Measurements from ENCODE around the gene CBX1. TPM values are rescaled to one million over a fixed set of nuclear protein-coding genes. Genes with fewer than 3 reads are reported as not detected.
"Not testable (repeated sequence)": the region's sequence is repeated elsewhere in the genome, so short reads cannot be mapped to it uniquely, and the experiment has no call there.

CBX1 gene
- total RNA-seq, 1 donor from 2014 or later: 69.3 TPM

DNA sequence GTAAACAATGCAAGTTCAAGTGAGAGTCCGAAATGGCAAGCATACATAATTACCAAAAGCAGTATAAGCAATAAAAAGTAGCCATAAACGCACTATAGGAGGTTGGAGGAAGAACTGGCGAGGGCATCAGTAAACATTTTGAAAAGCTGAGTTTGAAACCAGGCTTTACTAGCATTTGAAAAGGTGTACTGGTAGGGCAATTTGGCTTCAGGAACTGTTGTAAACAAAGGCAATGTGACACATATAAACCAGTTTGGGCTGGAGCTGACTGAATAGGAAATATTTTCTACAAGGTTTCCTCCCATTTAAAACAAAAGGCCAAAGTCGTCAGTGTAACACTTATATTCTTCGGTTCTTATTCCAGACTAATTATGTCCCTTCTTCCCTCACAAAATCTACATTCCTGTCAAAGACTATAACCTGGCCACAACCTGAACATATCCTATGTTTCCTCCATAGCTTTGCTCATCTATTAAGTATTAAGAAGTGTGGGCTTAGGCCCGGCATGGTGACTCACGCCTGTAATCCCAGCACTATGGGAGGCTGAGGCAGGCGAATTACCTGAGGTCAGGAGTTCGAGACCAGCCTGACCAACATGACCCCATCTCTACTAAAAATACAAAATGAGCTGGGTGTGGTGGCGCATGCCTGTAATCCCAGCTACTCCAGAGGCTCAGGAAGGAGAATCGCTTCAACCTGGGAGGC is 7.8 kb downstream of the CBX1 start:
- H3K4me1 ChIP-seq (ENCODE audit: insufficient read depth, low read length): no peaks in the 10 kb centered on the region
- peaks cover 97% of the 10 kb centered on the region for H3K79me2 ChIP-seq (ENCODE audit: insufficient read depth, low read length)
- no peaks in the 10 kb centered on the region for H3K27me3 ChIP-seq (ENCODE audit: insufficient read depth, low read length)
- H3K9me3 Mint-ChIP-seq (ENCODE audit: unreplicated experiment): no peaks in the 10 kb centered on the region
- H3K27ac ChIP-seq (ENCODE audit: low read depth, low read length): no peak overlapping the region
- peaks cover 7% of the 10 kb centered on the region for H3K36me3 ChIP-seq (ENCODE audit: insufficient read depth, low read length)
- no peak overlapping the region for H3K4me3 ChIP-seq (ENCODE audit: insufficient read depth, low read depth, low read length)
- H3K9ac ChIP-seq (ENCODE audit: low read length): no peak overlapping the region
- peaks cover 2% of the 10 kb centered on the region for H3K4me1 Mint-ChIP-seq (ENCODE audit: low read depth, unreplicated experiment)
- no peak overlapping the region for H2AFZ ChIP-seq (ENCODE audit: low read depth, low read length)
- no peak for FAIRE-seq
- H3K36me3 Mint-ChIP-seq (ENCODE audit: low read depth, unreplicated experiment): peaks cover 3% of the 10 kb centered on the region
- H4K20me1 ChIP-seq (ENCODE audit: insufficient read depth, low read length): peaks cover 80% of the 10 kb centered on the region
- H3K27me3 Mint-ChIP-seq (ENCODE audit: low read depth, unreplicated experiment): no peaks in the 10 kb centered on the region
- H3K4me3 Mint-ChIP-seq (ENCODE audit: unreplicated experiment): no peak overlapping the region
- no peaks in the 10 kb centered on the region for H3K9me3 ChIP-seq (ENCODE audit: insufficient read depth, low read depth, low read length)
- H3K27ac Mint-ChIP-seq (ENCODE audit: unreplicated experiment): no peak overlapping the region
- no peak for TF ChIP-seq EZH2 (IDR thresholded peaks at IDR 0.05; ENCODE audit: insufficient read depth, low read length)
- TF ChIP-seq, protein P1, sequence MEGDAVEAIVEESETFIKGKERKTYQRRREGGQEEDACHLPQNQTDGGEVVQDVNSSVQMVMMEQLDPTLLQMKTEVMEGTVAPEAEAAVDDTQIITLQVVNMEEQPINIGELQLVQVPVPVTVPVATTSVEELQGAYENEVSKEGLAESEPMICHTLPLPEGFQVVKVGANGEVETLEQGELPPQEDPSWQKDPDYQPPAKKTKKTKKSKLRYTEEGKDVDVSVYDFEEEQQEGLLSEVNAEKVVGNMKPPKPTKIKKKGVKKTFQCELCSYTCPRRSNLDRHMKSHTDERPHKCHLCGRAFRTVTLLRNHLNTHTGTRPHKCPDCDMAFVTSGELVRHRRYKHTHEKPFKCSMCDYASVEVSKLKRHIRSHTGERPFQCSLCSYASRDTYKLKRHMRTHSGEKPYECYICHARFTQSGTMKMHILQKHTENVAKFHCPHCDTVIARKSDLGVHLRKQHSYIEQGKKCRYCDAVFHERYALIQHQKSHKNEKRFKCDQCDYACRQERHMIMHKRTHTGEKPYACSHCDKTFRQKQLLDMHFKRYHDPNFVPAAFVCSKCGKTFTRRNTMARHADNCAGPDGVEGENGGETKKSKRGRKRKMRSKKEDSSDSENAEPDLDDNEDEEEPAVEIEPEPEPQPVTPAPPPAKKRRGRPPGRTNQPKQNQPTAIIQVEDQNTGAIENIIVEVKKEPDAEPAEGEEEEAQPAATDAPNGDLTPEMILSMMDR (IDR thresholded peaks at IDR 0.05; ENCODE audit: insufficient read depth, low read depth, low read length): no peak
- no peak for DNase-seq (ENCODE audit: low read depth)
- no peak overlapping the region for H3K4me2 ChIP-seq (ENCODE audit: low read length)

DNA sequence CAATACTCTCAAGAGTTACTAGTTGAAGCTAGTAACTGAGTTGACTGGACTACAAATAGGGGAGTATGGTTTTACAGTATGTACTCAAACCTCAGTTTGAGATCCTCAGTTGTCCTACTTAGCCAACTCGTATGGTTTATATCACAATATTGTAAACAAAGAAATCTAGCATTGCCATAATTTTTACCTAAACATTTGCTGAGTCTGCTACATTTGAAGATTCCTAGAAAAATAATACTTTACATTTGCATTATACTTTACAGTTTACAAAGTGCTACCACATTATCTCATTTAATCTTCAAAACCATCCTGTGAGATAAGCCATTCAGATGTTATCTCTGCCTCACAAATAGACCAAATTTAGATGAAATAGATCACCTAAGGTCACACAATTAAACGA is 16.3 kb downstream of the CBX1 start:
- H3K27me3 Mint-ChIP-seq (ENCODE audit: low read depth, unreplicated experiment): no peaks in the 10 kb centered on the region
- H3K4me3 ChIP-seq (ENCODE audit: insufficient read depth, low read depth, low read length): no peak overlapping the region
- FAIRE-seq: no peak
- H3K27ac Mint-ChIP-seq (ENCODE audit: unreplicated experiment): no peak overlapping the region
- no peak overlapping the region for H3K4me2 ChIP-seq (ENCODE audit: low read length)
- TF ChIP-seq, protein P1 (IDR thresholded peaks at IDR 0.05; ENCODE audit: insufficient read depth, low read depth, low read length): no peak
- no peak for TF ChIP-seq EZH2 (IDR thresholded peaks at IDR 0.05; ENCODE audit: insufficient read depth, low read length)
- H3K79me2 ChIP-seq (ENCODE audit: insufficient read depth, low read length): peaks cover 89% of the 10 kb centered on the region
- no peaks in the 10 kb centered on the region for H3K36me3 ChIP-seq (ENCODE audit: insufficient read depth, low read length)
- H3K4me1 Mint-ChIP-seq (ENCODE audit: low read depth, unreplicated experiment): peaks cover 2% of the 10 kb centered on the region
- H2AFZ ChIP-seq (ENCODE audit: low read depth, low read length): no peak overlapping the region
- no peak overlapping the region for H3K27ac ChIP-seq (ENCODE audit: low read depth, low read length)
- H4K20me1 ChIP-seq (ENCODE audit: insufficient read depth, low read length): peaks cover 68% of the 10 kb centered on the region
- no peak overlapping the region for H3K9ac ChIP-seq (ENCODE audit: low read length)
- H3K4me1 ChIP-seq (ENCODE audit: insufficient read depth, low read length): no peaks in the 10 kb centered on the region
- H3K9me3 ChIP-seq (ENCODE audit: insufficient read depth, low read depth, low read length): no peaks in the 10 kb centered on the region
- H3K27me3 ChIP-seq (ENCODE audit: insufficient read depth, low read length): no peaks in the 10 kb centered on the region
- no peaks in the 10 kb centered on the region for H3K36me3 Mint-ChIP-seq (ENCODE audit: low read depth, unreplicated experiment)
- H3K4me3 Mint-ChIP-seq (ENCODE audit: unreplicated experiment): no peak overlapping the region
- H3K9me3 Mint-ChIP-seq (ENCODE audit: unreplicated experiment): no peaks in the 10 kb centered on the region
- DNase-seq (ENCODE audit: low read depth): no peak

DNA sequence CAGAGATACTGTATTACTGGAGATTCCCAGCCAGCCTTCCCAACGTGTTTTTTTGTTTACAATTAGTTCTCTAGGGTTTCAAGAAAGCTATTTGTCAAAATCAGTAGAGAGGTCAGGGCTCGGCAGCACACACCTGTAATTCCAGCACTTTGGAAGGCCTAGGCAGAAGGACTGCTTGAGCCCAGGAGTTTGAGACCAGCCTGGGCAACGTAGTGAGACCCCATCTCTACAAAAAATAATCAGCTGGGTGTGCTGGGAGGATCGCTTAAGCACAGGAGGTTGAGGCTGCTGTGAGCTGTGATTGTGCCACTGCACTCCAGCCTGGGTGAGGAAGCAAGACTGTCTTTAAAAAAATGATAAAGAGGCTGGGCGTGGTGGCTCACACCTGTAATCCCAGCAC is 19.4 kb downstream of the CBX1 start:
- Histone ChIP-seq H3K9me3 (ENCODE audit: insufficient read depth, low read depth, low read length) (no peaks in the 10 kb centered on the region), H3K9ac (ENCODE audit: low read length) (no peak overlapping the region), H3K4me1 (ENCODE audit: insufficient read depth, low read length) (no peaks in the 10 kb centered on the region), H3K4me3 (ENCODE audit: insufficient read depth, low read depth, low read length) (no peak overlapping the region), H3K4me2 (ENCODE audit: low read length) (no peak overlapping the region), H2AFZ (ENCODE audit: low read depth, low read length) (no peak overlapping the region), H3K79me2 (ENCODE audit: insufficient read depth, low read length) (peaks cover 90% of the 10 kb centered on the region), H3K27me3 (ENCODE audit: insufficient read depth, low read length) (no peaks in the 10 kb centered on the region), H4K20me1 (ENCODE audit: insufficient read depth, low read length) (peaks cover 75% of the 10 kb centered on the region), H3K36me3 (ENCODE audit: insufficient read depth, low read length) (peaks cover 1% of the 10 kb centered on the region), H3K27ac (ENCODE audit: low read depth, low read length) (no peak overlapping the region)
- no peak overlapping the region for H3K4me3 Mint-ChIP-seq (ENCODE audit: unreplicated experiment)
- H3K36me3 Mint-ChIP-seq (ENCODE audit: low read depth, unreplicated experiment): no peaks in the 10 kb centered on the region
- no peak overlapping the region for H3K27ac Mint-ChIP-seq (ENCODE audit: unreplicated experiment)
- H3K9me3 Mint-ChIP-seq (ENCODE audit: unreplicated experiment): no peaks in the 10 kb centered on the region
- TF ChIP-seq, protein P1 (IDR thresholded peaks at IDR 0.05; ENCODE audit: insufficient read depth, low read depth, low read length): no peak
- TF ChIP-seq EZH2 (IDR thresholded peaks at IDR 0.05; ENCODE audit: insufficient read depth, low read length): no peak
- no peak for DNase-seq (ENCODE audit: low read depth)
- no peaks in the 10 kb centered on the region for H3K27me3 Mint-ChIP-seq (ENCODE audit: low read depth, unreplicated experiment)
- no peak for FAIRE-seq
- H3K4me1 Mint-ChIP-seq (ENCODE audit: low read depth, unreplicated experiment): no peaks in the 10 kb centered on the region

DNA sequence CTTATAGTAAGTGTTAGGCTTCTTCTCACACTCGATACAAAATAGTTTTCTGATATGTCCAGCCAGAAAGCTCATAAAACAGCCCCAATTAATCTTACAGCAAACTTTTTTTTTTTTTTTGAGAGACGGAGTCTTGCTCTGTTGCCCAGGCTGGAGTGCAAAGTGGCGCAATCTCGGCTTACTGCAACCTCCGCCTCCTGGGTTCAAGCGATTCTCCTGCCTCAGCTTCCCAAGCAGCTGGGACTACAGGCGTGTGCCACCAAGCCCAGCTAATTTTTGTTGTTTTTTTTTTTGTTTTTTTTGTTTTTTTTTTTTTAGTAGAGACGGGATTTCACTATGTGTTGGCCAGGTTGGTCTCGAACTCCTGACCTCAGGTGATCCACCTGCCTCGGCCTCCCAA is 24.1 kb downstream of the CBX1 start:
- H3K9ac ChIP-seq (ENCODE audit: low read length); H3K27ac ChIP-seq (ENCODE audit: low read depth, low read length); DNase-seq (ENCODE audit: low read depth); H3K36me3 Mint-ChIP-seq (ENCODE audit: low read depth, unreplicated experiment); H2AFZ ChIP-seq (ENCODE audit: low read depth, low read length); H3K4me2 ChIP-seq (ENCODE audit: low read length); H3K27me3 Mint-ChIP-seq (ENCODE audit: low read depth, unreplicated experiment); H3K27ac Mint-ChIP-seq (ENCODE audit: unreplicated experiment); H3K4me3 ChIP-seq (ENCODE audit: insufficient read depth, low read depth, low read length); H3K4me1 Mint-ChIP-seq (ENCODE audit: low read depth, unreplicated experiment); H3K27me3 ChIP-seq (ENCODE audit: insufficient read depth, low read length); H3K4me1 ChIP-seq (ENCODE audit: insufficient read depth, low read length); H3K9me3 Mint-ChIP-seq (ENCODE audit: unreplicated experiment); FAIRE-seq; H3K9me3 ChIP-seq (ENCODE audit: insufficient read depth, low read depth, low read length); H3K4me3 Mint-ChIP-seq (ENCODE audit: unreplicated experiment): not testable (repeated sequence)
- H4K20me1 ChIP-seq (ENCODE audit: insufficient read depth, low read length): peaks cover 66% of the 10 kb centered on the region
- peaks cover 58% of the 10 kb centered on the region for H3K79me2 ChIP-seq (ENCODE audit: insufficient read depth, low read length)
- peaks cover 27% of the 10 kb centered on the region for H3K36me3 ChIP-seq (ENCODE audit: insufficient read depth, low read length)
